ENCODE measurements around the gene RPL31. TPM values are rescaled to one million over a fixed set of nuclear protein-coding genes. Genes with fewer than 3 reads are reported as not detected.

The RPL31 gene
- total and polyA plus RNA-seq, 9 of the 15 experiments (the other 6 are each of a cell fraction or from before 2014, with no cell fraction given), result 1,176 to 6,037 (median 2,997) TPM

- WGBS (ENCODE audit: insufficient coverage, low coverage, missing lambda C conversion rate), result 14% methylated on average over 9 of the region's 9 CpGs
- no peak overlapping the region for H3K9ac ChIP-seq (ENCODE audit: insufficient read depth in 1 of 2, low read depth in 2 of 2, low read length in 2 of 2)
- H3K9me1 ChIP-seq (ENCODE audit: control insufficient read depth, insufficient read depth, low read length), result no peaks in the 10 kb centered on the region
- POLR2A ChIA-PET, result interaction anchor here (2.0 kb wide), 1 partner anchor 12 kb away, joined by 13 read pairs; the partner anchor contains the start of gene RPL31
- intact Hi-C loops (cut with micrococcal nuclease) (no loop called here), in situ Hi-C loops (cut with MboI) (loop anchor here (5.0 to 10.0 kb wide), 2 partner anchors 258 to 375 kb away; no protein-coding TSS in a partner anchor)
- no TSS peak for BruUV-seq (replicated peaks)
- H3K4me3 ChIP-seq, result no peak overlapping the region
- DNase-seq (ENCODE audit: extremely low read depth in 1 of 4, low spot score in 3 of 4), result no peak
- CTCF ChIA-PET (ENCODE audit: low intra/inter-chr PET ratio), result interaction anchor here (0.9 kb wide), 1 partner anchor 384 kb away, joined by 3 read pairs; no protein-coding TSS in a partner anchor
- no peaks in the 10 kb centered on the region for H3K36me3 ChIP-seq (ENCODE audit: control insufficient read depth, insufficient read depth, low read length)
- ATAC-seq, result no peak
- peaks cover 0 to 7% of the 10 kb centered on the region in 2 experiments; a peak in 2 of 5 replicates for H3K4me1 ChIP-seq (replicated peaks in 1 of 2; ENCODE audit: control insufficient read depth in 2 of 2, insufficient read depth in 2 of 2, low read length in 2 of 2)
- 0 out of 2 replicates have a peak, but pooled peaks cover 1% of the 10 kb centered on the region for H4K20me1 ChIP-seq (replicated peaks; ENCODE audit: control insufficient read depth, insufficient read depth, low read length)
- peaks cover 27 to 56% of the 10 kb centered on the region in 2 experiments; a peak in 4 of 5 replicates for H3K27me3 ChIP-seq (ENCODE audit: control insufficient read depth in 2 of 2, insufficient read depth in 2 of 2, low read length in 2 of 2)
- H3K27ac ChIP-seq (ENCODE audit: extremely low read depth, low read depth, low read length), result no peak overlapping the region
- TF ChIP-seq ZNF133 (CRISPR knock-in tag; IDR thresholded peaks at IDR 0.05) (no peak), CHD2 (IDR thresholded peaks at IDR 0.05; ENCODE audit: low read depth, low read length) (no peak), ATF3 (IDR thresholded peaks at IDR 0.05) (no peak), ATF3 (CRISPR knock-in tag; conservative IDR thresholded peaks at IDR 0.05) (no peak), THAP12 (CRISPR knock-in tag; IDR thresholded peaks at IDR 0.05) (no peak), ZBTB9 (CRISPR knock-in tag; IDR thresholded peaks at IDR 0.05) (no peak), PBX2 (CRISPR knock-in tag; IDR thresholded peaks at IDR 0.05; ENCODE audit: low read depth) (no peak), PBX2 (tag; conservative IDR thresholded peaks at IDR 0.05; ENCODE audit: low read depth) (no peak), ZNF75A (CRISPR knock-in tag; IDR thresholded peaks at IDR 0.05) (no peak)
- no peaks in the 10 kb centered on the region for H3K9me3 ChIP-seq (replicated peaks; ENCODE audit: control insufficient read depth, insufficient read depth, low read depth, low read length)
- no peak for FAIRE-seq
- no peaks in the 10 kb centered on the region for H3K79me2 ChIP-seq (ENCODE audit: control insufficient read depth, insufficient read depth, low read length)
- H2AFZ ChIP-seq (ENCODE audit: low read depth, low read length), result no peak overlapping the region
- H3K4me2 ChIP-seq (ENCODE audit: insufficient read depth, low read length), result no peak overlapping the region
These were observed 11.9 kb upstream of the RPL31 start for GRCh38 chr2:100990166-100990565.
